GM06990 (cell line): Measurements from ENCODE around the gene SCN9A.

ENCODE experiments used
- DNase-seq: peaks from one replicate; pipeline ENCODE4 v3.0.0-alpha.2; 2011; ENCODE audit not compliant: insufficient read length; ENCODE audit errors: extremely low read depth
- H3K27me3 ChIP-seq: replicated peaks from 2 replicates; pipeline ENCODE4 v1.6.0; 2011; ENCODE audit warnings: low read length; ENCODE audit not compliant: control insufficient read depth, insufficient read depth
- H3K36me3 ChIP-seq: 2 replicates; pipeline ENCODE4 v1.5.1; 2011; ENCODE audit warnings: low read length; ENCODE audit not compliant: control insufficient read depth, insufficient read depth
- H3K4me3 ChIP-seq: replicated peaks from 2 replicates; pipeline ENCODE4 v1.5.1; 2011; ENCODE audit warnings: low read depth, mild to moderate bottlenecking, control low read depth, low read length
- CTCF ChIP-seq: IDR thresholded peaks from 2 replicates; pipeline ENCODE4 v1.5.1; 2011; ENCODE audit warnings: low read length, control low read depth, mild to moderate bottlenecking, inconsistent platforms; ENCODE audit not compliant: insufficient read depth, poor library complexity, severe bottlenecking

Gene SCN9A

GRCh38 chr2:166373539-166373938 is 2.2 kb downstream of the SCN9A start:
- no peaks in the 10 kb centered on the region for H3K27me3 ChIP-seq
- H3K36me3 ChIP-seq = no peaks in the 10 kb centered on the region
- no peak overlapping the region for H3K4me3 ChIP-seq
- no peak for DNase-seq
- TF ChIP-seq CTCF = no peak

GRCh38 chr2:166373105-166373504 is 2.6 kb downstream of the SCN9A start:
- H3K4me3 ChIP-seq = no peak overlapping the region
- no peaks in the 10 kb centered on the region for H3K27me3 ChIP-seq
- DNase-seq = no peak
- no peaks in the 10 kb centered on the region for H3K36me3 ChIP-seq
- no peak for TF ChIP-seq CTCF

- Histone ChIP-seq H3K4me3 (no peak overlapping the region), H3K36me3 (no peaks in the 10 kb centered on the region), H3K27me3 (no peaks in the 10 kb centered on the region)
- no peak for DNase-seq
- TF ChIP-seq CTCF = no peak
Observed at GRCh38 chr2:166372046-166372445, 3.7 kb downstream of the SCN9A start.

- H3K27me3 ChIP-seq = no peaks in the 10 kb centered on the region
- DNase-seq = no peak
Observed at GRCh38 chr2:166365803-166366420, 9.8 kb downstream of the SCN9A start.

GRCh38 chr2:166365239-166365638 is 10.5 kb downstream of the SCN9A start:
- no peak for TF ChIP-seq CTCF
- Histone ChIP-seq H3K4me3 (no peak overlapping the region), H3K27me3 (no peaks in the 10 kb centered on the region), H3K36me3 (no peaks in the 10 kb centered on the region)
- DNase-seq = no peak

More at GRCh38 chr2:166365803-166366420, 9.8 kb downstream of the SCN9A start:
- H3K4me3 ChIP-seq = no peak overlapping the region
- H3K36me3 ChIP-seq = no peaks in the 10 kb centered on the region
- no peak for TF ChIP-seq CTCF

GRCh38 chr2:166364476-166365161 is 11.1 kb downstream of the SCN9A start:
- Histone ChIP-seq H3K4me3 (no peak overlapping the region), H3K36me3 (no peaks in the 10 kb centered on the region), H3K27me3 (no peaks in the 10 kb centered on the region)
- no peak for DNase-seq
- no peak for TF ChIP-seq CTCF
